PFSK-1 (cell line): ENCODE data around the gene DNAH14.

Experiments
- FOXP2 ChIP-seq: optimal IDR thresholded peaks from 2 replicates; pipeline ENCODE3; 2011; ENCODE audit warnings: borderline replicate concordance, control low read depth, inconsistent platforms; ENCODE audit not compliant: insufficient read depth; ENCODE audit errors: extremely low read length, extremely low read depth
- POLR2AphosphoS5 ChIP-seq: IDR thresholded peaks from 2 replicates; pipeline ENCODE4 v1.6.1; 2012; ENCODE audit warnings: low read depth, mild to moderate bottlenecking, control low read depth, low read length, moderate library complexity
- SIN3A ChIP-seq: IDR thresholded peaks from 2 replicates; pipeline ENCODE4 v1.6.1; 2012; ENCODE audit warnings: mild to moderate bottlenecking, low read length, moderate library complexity, borderline replicate concordance; ENCODE audit not compliant: insufficient read depth
- TAF1 ChIP-seq: IDR thresholded peaks from 2 replicates; pipeline ENCODE4 v1.6.1; 2012; ENCODE audit warnings: low read length, control low read depth, borderline replicate concordance; ENCODE audit not compliant: insufficient read depth
- TF ChIP-seq, protein P1 (sequence below), 2 experiments: IDR thresholded peaks; 2 replicates each; pipeline versions ENCODE4 v1.6.1 to v1.8.0; 2011 to 2012; ENCODE audit warnings: low read depth in 2 of 2, low read length in 2 of 2, control low read depth in 1 of 2, inconsistent platforms in 1 of 2, mild to moderate bottlenecking in 1 of 2, moderate library complexity in 1 of 2; ENCODE audit not compliant: insufficient read depth in 1 of 2

DNAH14 gene

DNA sequence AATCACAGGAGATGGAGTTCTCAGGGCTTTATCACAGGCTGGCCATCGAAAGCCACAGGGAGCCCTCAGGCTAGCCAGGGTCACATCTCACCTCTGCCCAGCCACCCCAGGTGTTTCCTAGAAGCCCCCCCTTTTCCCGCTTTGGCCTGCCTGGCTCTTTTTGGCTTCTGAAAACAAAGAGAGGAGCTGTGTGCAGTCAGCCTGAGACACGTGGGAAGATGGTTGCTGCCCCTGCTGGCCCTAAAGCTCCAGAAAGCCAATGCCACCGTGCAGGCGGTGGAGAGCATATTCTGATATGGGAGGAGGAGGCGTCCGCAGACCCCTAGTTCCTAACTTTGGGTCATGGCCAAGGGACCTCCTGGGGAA is 517.1 kb downstream of the DNAH14 start:
- TF ChIP-seq FOXP2 (no peak), TAF1 (no peak), SIN3A (no peak), POLR2AphosphoS5 (no peak)
- TF ChIP-seq, protein P1, sequence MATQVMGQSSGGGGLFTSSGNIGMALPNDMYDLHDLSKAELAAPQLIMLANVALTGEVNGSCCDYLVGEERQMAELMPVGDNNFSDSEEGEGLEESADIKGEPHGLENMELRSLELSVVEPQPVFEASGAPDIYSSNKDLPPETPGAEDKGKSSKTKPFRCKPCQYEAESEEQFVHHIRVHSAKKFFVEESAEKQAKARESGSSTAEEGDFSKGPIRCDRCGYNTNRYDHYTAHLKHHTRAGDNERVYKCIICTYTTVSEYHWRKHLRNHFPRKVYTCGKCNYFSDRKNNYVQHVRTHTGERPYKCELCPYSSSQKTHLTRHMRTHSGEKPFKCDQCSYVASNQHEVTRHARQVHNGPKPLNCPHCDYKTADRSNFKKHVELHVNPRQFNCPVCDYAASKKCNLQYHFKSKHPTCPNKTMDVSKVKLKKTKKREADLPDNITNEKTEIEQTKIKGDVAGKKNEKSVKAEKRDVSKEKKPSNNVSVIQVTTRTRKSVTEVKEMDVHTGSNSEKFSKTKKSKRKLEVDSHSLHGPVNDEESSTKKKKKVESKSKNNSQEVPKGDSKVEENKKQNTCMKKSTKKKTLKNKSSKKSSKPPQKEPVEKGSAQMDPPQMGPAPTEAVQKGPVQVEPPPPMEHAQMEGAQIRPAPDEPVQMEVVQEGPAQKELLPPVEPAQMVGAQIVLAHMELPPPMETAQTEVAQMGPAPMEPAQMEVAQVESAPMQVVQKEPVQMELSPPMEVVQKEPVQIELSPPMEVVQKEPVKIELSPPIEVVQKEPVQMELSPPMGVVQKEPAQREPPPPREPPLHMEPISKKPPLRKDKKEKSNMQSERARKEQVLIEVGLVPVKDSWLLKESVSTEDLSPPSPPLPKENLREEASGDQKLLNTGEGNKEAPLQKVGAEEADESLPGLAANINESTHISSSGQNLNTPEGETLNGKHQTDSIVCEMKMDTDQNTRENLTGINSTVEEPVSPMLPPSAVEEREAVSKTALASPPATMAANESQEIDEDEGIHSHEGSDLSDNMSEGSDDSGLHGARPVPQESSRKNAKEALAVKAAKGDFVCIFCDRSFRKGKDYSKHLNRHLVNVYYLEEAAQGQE (IDR thresholded peaks at IDR 0.05; ENCODE audit: insufficient read depth in 1 of 2, low read depth in 2 of 2, low read length in 2 of 2) = no peak

DNA sequence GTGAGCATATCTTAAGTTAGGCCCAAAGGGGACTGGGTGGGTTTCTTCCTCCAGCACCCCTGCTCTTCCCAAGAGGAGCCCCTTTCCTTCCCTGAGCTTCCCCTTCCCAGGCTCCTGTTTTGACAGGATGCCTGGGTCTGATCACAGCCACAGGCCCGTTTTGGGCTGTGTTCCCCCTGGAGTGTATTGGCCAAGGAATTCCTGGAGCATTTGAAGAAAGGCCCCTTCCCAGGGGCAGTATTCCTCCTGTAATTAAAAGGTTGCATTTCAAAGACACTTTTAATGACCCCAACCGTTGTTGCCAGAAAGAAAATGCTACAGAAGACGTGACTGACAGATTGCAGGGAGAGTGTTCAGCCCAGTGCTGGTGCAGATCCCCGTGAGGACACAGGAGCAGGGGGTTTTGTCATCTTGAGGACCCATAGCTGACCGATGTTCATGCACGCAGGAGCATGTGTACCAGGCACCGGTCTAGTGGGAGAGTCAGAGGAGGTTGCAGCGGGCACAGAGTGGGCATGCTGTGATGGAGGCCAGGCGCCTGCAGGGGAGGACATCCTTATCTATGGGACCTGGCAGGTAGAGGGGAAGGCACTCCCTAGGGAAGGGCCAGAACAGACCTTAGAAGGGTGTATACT is 517.6 kb downstream of the DNAH14 start:
- no peak for TF ChIP-seq POLR2AphosphoS5
- TF ChIP-seq, protein P1 (IDR thresholded peaks at IDR 0.05; ENCODE audit: insufficient read depth in 1 of 2, low read depth in 2 of 2, low read length in 2 of 2) = no peak

DNA sequence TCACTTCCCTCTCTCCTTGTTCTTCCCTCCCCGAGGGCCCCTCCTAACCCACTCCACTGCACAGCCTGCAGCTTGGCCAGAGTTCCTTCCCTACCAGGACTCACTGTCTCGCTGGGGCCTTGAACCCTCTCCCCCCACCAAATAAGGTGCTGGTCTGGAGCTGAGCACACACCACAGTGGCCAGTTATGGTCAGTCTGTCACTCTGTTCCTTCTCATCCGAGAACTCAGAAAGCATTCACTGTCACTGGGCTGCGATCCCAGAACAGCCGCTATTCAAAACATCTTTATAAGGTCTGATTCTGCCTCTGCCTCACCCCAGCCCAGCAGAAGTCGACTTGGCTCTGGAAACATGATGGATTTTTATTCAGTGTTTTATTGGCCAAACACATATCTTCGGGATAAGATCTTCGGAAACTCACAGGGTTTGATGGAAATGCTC is 518.2 kb downstream of the DNAH14 start:
- TF ChIP-seq TAF1 (no peak), FOXP2 (no peak), POLR2AphosphoS5 (no peak), SIN3A (no peak)
- TF ChIP-seq, protein P1 (IDR thresholded peaks at IDR 0.05; ENCODE audit: insufficient read depth in 1 of 2, low read depth in 2 of 2, low read length in 2 of 2) = no peak

DNA sequence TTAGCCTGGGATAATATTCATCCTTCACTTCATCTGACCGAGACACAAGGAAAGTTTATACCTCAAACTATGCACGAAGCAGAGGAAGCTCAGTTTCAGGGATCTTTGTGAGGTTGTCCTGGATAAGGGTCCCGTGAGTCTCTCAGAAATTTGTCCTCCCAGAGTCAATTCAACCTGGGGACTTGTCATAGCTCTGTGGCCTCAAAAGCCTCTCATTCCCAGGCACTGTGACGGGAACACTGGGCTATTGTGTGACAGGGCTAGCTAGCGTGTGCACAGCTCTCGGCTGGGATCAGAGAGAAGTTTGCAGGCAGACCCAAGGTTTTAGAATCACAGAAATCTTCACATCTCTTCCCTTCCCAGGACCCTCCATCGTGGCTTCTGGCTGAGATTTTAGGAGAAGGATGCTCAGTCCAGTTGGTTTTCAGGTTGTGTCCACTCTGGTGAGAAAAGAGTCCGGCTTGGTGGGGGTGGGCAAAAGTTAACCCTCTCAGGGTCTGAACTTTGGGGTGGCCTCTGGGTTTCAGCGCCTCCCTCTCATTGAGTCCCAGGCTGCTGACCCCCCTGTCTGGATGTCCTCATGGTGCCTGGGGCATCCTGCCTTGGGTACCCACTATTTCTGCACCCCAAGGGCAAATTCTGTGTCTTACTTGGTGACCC is 518.8 kb downstream of the DNAH14 start:
- TF ChIP-seq FOXP2 (no peak), POLR2AphosphoS5 (no peak), TAF1 (no peak), SIN3A (no peak)
- TF ChIP-seq, protein P1 (IDR thresholded peaks at IDR 0.05; ENCODE audit: insufficient read depth in 1 of 2, low read depth in 2 of 2, low read length in 2 of 2) = no peak
